DND-41 (cell line): Measurements from ENCODE around the gene SELENOI.

ENCODE experiments used
- EZH2 ChIP-seq: IDR thresholded peaks from 3 replicates; pipeline ENCODE4 v1.6.1; 2012; ENCODE audit warnings: borderline replicate concordance, low read depth, mild to moderate bottlenecking, moderate library complexity, low read length, inconsistent platforms; ENCODE audit not compliant: severe bottlenecking
- TF ChIP-seq, protein P1 (sequence below): IDR thresholded peaks from 2 replicates; pipeline ENCODE4 v1.5.1; 2012; ENCODE audit warnings: borderline replicate concordance, low read length, moderate library complexity, mild to moderate bottlenecking; ENCODE audit not compliant: poor library complexity, severe bottlenecking; ENCODE audit errors: extremely low read depth

- TF ChIP-seq, protein P1, sequence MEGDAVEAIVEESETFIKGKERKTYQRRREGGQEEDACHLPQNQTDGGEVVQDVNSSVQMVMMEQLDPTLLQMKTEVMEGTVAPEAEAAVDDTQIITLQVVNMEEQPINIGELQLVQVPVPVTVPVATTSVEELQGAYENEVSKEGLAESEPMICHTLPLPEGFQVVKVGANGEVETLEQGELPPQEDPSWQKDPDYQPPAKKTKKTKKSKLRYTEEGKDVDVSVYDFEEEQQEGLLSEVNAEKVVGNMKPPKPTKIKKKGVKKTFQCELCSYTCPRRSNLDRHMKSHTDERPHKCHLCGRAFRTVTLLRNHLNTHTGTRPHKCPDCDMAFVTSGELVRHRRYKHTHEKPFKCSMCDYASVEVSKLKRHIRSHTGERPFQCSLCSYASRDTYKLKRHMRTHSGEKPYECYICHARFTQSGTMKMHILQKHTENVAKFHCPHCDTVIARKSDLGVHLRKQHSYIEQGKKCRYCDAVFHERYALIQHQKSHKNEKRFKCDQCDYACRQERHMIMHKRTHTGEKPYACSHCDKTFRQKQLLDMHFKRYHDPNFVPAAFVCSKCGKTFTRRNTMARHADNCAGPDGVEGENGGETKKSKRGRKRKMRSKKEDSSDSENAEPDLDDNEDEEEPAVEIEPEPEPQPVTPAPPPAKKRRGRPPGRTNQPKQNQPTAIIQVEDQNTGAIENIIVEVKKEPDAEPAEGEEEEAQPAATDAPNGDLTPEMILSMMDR = no peak
- TF ChIP-seq EZH2 = no peak
Observed at GRCh38 chr2:26395394-26395793, 49.5 kb downstream of the SELENOI start.
